AG04450 (cell line): ENCODE data around the gene PIP5K1B. TPM values are rescaled to one million over a fixed set of nuclear protein-coding genes. Genes with fewer than 3 reads are reported as not detected.

ENCODE experiments used
- CTCF ChIA-PET: fragments of 300-600, 350-600 bp; formaldehyde crosslinking; extraction: SDS; loops from one replicate; lab custom pipeline; 2022; ENCODE audit warnings: antibody characterized with exemption, inconsistent platforms; lab: Charles Lee
- POLR2A ChIA-PET: fragments of 350-600 bp; formaldehyde crosslinking; extraction: SDS; loops from one replicate; lab custom pipeline; 2021; ENCODE audit warnings: antibody characterized with exemption, inconsistent platforms; lab: Yijun Ruan, JAX
- DNase-seq: peaks from one replicate; pipeline ENCODE4 v3.0.0-alpha.2; 2011; ENCODE audit warnings: low read depth, low spot score
- H3K27ac ChIP-seq: one replicate; pipeline ENCODE4 v1.5.1; 2012; ENCODE audit warnings: low read depth, low read length, control low read depth
- H3K27me3 ChIP-seq: one replicate; pipeline ENCODE4 v1.6.0; 2012; ENCODE audit warnings: low read length; ENCODE audit not compliant: control insufficient read depth, insufficient read depth
- H3K4me3 ChIP-seq: 2 replicates; pipeline ENCODE4 v1.5.1; 2011; ENCODE audit warnings: mild to moderate bottlenecking, low read depth, low read length, control low read depth
- H3K9me3 ChIP-seq: 2 replicates; pipeline ENCODE4 v1.5.1; 2012; ENCODE audit warnings: low read length; ENCODE audit not compliant: control insufficient read depth, insufficient read depth
- CTCF ChIP-seq: IDR thresholded peaks from 2 replicates; pipeline ENCODE4 v1.5.1; 2011; ENCODE audit warnings: low read depth, low read length, control low read depth, inconsistent platforms
- polyA plus RNA-seq: library from polyadenylated mRNA; depleted of rRNA; stranded (reverse); fragments of >200 nt; gene quantifications from 2 replicates; pipeline ENCODE4 v1.2.3, GENCODE V29; 2011

Gene PIP5K1B
- polyA plus RNA-seq, 1 experiment: not detected

- Histone ChIP-seq H3K27ac (no peak overlapping the region), H3K9me3 (no peaks in the 10 kb centered on the region), H3K27me3 (no peaks in the 10 kb centered on the region), H3K4me3 (no peak overlapping the region)
- no peak for DNase-seq
- ChIA-PET CTCF (interaction anchor here (1.0 kb wide), 1 partner anchor 369 kb away, joined by 4 read pairs; no protein-coding TSS in a partner anchor), POLR2A (no interaction called here)
- TF ChIP-seq CTCF: no peak
Observed at GRCh38 chr9:68951879-68952659, 247.0 kb downstream of the PIP5K1B start.

GRCh38 chr9:68953771-68954170, 248.7 kb downstream of the PIP5K1B start:
- Histone ChIP-seq H3K9me3 (no peaks in the 10 kb centered on the region), H3K4me3 (no peak overlapping the region), H3K27ac (no peak overlapping the region), H3K27me3 (no peaks in the 10 kb centered on the region)
- TF ChIP-seq CTCF: no peak
- DNase-seq: no peak
- ChIA-PET CTCF (no interaction called here), POLR2A (no interaction called here)

GRCh38 chr9:68955330-68955729, 250.3 kb downstream of the PIP5K1B start:
- no peak for DNase-seq
- CTCF ChIA-PET: no interaction called here
- no peak for TF ChIP-seq CTCF
- Histone ChIP-seq H3K4me3 (no peak overlapping the region), H3K27ac (no peak overlapping the region), H3K27me3 (no peaks in the 10 kb centered on the region), H3K9me3 (no peaks in the 10 kb centered on the region)
- POLR2A ChIA-PET: no interaction called here

- no peak for TF ChIP-seq CTCF
- Histone ChIP-seq H3K27me3 (no peaks in the 10 kb centered on the region), H3K9me3 (no peaks in the 10 kb centered on the region), H3K27ac (no peak overlapping the region), H3K4me3 (no peak overlapping the region)
- ChIA-PET POLR2A (no interaction called here), CTCF (no interaction called here)
- DNase-seq: no peak
Observed at GRCh38 chr9:68957479-68957878, 252.4 kb downstream of the PIP5K1B start.

GRCh38 chr9:68961587-68961986, 256.5 kb downstream of the PIP5K1B start:
- Histone ChIP-seq H3K4me3 (no peak overlapping the region), H3K27ac (no peak overlapping the region), H3K27me3 (no peaks in the 10 kb centered on the region), H3K9me3 (no peaks in the 10 kb centered on the region)
- TF ChIP-seq CTCF: no peak
- ChIA-PET POLR2A (no interaction called here), CTCF (no interaction called here)
- no peak for DNase-seq
